Ramos (cell line): ENCODE data around the gene CLIP4.

Source experiments
- in situ Hi-C: fragments of 300-500 bp; cut with MboI; formaldehyde crosslinking; loops from one replicate; pipeline ENCODE4 v1.14.3; 2022; ENCODE audit warnings: low sequenced_read_pairs; ENCODE audit not compliant: unreplicated experiment

The CLIP4 gene

DNA sequence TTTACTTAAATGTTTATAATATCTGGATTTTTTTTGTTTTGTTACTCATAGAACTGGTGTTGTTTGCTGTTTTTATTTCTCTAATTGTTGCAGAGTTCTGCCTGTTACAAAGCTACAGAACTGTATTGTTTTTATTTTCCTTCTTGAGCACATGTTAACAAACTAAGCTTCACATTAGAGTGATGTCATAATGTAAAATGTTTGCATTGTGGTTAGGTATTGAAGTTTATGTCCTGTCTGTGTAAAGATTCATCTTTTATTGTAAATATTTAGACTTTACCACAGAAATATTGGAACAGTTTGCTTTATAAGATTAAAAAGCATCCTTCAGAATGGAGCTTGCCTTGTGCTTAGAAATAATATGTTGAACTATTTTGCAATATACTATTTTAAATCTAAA lies 67.7 kb downstream of the CLIP4 start:
- in situ Hi-C loops, result no loop called here

DNA sequence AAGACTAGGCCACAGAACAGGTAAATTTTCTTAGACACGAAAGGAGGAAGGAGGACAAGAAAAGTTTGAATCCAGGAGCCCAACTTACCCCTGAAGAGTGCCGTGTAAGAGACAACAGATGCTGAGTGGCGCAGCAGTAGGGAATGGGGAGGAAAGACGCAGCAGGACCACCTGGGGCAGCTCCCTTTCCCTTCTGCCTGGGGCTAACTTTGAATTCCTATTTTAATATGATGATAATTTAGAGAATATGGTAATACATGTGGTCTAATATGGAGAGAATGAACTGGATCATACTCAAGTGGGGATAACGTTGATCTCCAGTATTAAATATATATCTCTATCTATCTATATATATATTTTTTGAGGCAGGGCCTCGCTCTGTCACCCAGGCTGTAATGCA lies 69.3 kb downstream of the CLIP4 start:
- in situ Hi-C loops, result no loop called here

DNA sequence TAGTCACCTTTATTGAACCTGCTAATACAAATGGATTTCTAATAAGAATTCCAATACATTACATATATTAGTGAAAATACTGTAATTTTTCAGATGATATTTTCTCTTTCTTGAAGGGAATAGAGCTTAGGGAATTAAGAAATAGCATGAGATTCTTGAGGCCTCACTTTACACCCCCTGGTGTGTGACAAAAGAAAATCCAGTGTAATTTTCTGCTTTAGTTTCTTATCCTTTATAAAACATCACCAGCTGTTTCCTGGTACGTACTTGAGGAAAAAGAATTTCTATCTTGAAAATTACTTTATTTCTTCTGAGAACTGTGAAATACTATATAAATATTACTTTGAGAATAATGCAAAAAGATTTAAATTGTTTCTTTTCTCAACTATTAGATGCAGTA lies 71.6 kb downstream of the CLIP4 start:
- in situ Hi-C loops, result no loop called here

DNA sequence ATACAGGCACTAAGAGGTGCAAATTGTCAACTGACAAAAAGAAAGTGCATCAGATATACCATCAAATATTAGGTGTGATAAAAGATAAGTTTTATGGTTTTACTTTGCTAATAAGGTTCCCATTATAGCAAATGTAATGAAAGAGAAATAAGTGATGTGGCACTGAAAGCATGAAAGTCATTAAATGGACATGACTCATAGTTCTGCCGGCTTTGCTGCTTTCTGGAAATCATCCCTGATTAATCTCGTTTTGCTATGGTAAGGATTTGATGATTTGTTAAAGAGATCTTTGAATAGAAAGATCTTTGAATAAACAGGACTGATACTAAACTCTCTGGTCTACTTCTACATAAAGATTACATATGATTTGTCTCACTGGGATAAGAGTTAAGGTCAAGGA lies 72.7 kb downstream of the CLIP4 start:
- in situ Hi-C loops, result no loop called here

DNA sequence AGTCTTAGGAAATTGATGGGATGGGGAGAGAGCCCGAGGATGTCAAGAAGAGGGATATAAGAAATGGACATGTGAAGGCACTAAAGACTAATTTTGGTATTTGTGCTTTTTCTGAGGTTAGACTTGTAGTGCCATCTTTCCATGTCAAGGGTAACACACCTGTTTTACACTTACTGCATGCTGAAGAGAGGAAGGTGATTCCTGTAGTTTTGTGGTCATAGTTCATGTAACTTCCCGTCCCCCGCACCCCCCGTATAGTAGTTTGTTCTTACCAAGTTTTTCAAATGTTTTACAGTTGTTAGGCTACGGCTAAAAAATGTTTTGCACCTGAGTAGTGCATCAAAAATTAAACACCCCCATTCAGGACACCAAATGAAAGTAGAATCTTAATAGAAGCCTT lies 73.8 kb downstream of the CLIP4 start:
- in situ Hi-C loops, result no loop called here

DNA sequence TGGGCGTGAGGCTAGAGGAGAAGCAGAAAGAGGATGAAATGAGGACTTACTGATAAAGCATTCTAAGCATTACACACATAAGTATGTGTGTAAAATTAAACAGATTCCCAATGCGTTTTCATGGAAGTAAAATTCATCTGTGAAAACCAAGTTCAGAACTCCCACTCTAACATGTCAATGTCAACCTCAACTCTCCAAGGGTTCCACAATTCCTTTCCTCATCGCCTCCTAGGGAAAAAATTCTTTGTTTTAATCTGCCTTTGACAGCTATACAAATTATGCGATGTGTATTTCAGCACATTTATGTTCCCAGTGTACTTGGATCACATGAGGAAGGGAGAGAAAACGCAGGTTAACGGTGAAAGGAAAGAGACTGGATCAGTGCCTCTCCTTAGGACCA lies 76.6 kb downstream of the CLIP4 start:
- in situ Hi-C loops, result loop anchor here (5.0 kb wide), 1 partner anchor 370 kb away; no protein-coding TSS in a partner anchor

DNA sequence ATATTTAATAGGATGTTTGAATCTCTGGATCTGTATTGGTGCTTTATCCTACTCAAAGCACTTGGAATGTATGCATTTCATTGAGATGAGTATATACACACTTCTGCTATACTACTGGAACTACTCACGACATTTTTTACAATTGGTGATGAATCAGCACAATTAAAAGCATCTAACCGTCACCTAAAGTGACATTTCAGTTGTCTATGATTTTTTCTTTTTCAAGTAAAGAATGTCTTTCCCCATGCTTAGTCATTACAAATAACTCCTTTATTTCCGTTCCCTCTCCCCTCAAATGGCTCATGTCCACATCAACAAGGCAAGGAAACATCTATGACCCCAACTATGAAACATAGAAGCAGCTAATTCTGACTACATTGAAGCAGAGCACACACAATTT lies 77.3 kb downstream of the CLIP4 start:
- in situ Hi-C loops, result loop anchor here (5.0 kb wide), 1 partner anchor 370 kb away; no protein-coding TSS in a partner anchor

DNA sequence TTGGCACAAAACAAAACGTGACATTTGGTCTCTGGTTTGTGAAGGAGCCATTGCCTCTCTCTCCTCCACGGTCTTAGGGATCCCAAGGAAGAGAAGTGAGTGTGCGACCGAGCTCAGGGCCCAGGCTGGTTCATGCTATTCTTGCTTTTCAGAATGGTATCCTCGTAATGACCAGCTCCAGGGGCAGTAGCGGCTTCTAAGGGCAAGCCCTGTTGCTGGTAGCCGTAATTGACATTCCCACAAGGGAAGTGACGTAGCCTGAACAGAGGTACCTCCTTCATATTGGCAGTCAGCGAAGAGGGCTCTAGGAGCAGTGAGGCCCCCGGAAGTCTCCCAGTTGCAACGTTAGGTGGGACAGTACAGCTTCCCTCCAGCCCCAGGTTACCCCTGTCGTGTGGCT lies 77.9 kb downstream of the CLIP4 start:
- in situ Hi-C loops, result loop anchor here (5.0 kb wide), 1 partner anchor 371 kb away; no protein-coding TSS in a partner anchor

DNA sequence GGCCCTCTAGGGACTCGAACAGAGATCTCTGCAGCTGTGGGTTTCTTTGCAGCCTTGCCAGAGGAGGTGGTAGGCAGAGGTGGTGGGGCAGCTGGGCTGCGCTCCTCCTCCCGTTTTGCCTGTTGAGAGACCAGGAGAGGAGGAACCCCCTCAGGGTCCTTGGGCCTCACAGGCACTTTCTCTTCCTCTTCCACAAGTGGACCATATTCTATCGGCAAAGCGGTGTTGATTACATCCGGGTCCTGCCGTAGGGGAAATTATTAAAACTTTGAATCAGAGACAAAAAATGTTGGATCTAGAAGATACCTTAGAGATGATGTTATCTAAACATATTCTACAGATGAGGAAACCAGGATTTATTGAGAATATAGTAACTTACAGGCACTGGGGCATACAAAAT lies 78.5 kb downstream of the CLIP4 start:
- in situ Hi-C loops, result loop anchor here (5.0 kb wide), 1 partner anchor 371 kb away; no protein-coding TSS in a partner anchor

DNA sequence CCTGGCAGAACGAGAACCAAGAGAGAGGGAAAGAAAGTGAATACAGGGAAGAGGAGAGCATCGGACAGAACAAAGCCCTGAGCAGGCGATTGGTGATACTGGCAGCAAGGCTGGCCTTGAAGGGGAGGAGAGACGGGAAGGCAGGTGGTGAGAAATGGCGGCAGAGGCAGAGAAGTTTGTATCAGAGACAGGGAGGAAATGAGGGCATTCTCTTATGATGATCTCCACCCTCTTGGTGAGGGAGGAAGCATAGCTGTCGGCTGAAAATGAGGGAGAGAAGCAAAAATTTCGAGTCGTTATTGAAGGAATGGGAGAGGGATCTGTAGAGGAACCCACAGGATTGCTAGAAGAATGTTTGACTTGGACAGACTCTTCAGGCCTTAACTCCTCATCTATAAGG lies 80.6 kb downstream of the CLIP4 start:
- in situ Hi-C loops, result no loop called here

DNA sequence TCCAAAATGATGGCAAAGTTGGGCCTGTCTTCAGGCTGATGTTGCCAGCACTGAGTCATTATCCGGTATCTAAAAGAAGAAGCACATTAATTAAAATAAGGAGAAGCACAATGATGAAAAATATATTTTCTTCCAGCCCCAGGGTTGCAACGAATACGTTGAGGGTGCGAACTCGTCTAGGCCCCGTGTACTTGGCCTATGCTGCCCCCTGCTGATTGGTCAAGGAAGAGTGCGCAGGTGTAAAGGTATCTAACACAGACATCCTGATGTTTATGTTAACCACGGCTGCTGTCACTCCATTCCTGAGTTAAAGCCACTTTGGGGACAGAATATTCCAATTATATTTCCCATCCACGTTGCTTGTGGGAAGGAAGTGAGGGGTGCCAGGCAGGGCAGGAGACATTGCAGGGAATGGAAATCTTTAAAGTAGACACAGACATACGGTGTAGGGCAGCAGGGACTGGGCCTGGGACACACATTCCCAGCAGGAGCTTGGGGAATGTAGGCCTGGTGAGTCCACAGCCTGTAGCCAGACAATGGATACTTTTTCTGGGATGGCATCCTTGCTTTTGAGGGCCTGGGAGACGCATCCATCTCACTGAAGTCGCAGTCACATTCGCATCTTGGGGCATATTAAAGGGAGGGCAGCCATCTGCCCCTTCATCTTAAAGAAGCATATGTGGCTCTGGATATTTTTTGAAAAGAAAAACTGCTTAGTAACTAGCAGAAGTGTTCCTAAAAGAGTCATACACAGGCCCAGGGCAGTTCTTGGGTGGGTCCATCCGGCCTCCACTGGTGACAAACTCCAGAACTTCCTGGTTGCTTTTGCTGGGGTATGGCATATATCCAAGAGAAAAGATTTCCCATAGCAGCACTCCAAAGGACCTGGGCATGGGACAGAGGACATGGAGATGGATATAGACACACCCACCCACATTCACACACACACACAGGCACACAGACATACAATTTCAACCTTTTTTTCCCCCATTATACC lies 81.9 kb downstream of the CLIP4 start:
- in situ Hi-C loops, result no loop called here

DNA sequence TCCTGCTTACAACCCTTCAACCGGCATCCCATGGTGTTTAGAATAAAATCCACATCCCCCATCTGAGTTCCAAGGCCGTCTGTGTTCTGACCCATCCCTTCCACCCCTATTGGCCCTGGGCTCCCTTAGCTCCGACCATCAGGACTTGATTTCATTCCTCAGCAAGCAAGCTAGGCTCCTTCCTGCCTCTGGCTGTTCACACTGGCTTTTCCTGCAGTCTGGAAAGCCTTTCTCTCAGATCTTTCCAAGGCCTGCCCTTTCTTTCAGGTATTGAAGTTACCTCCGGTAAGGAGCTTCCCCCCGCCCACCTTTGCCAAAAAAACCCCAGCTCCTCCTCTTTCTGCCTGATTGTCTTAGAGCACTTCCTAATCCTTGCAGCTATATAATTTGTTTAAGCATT lies 86.8 kb downstream of the CLIP4 start:
- in situ Hi-C loops, result loop anchor here (5.0 to 25.0 kb wide), 2 partner anchors 245 to 615 kb away; no protein-coding TSS in a partner anchor

DNA sequence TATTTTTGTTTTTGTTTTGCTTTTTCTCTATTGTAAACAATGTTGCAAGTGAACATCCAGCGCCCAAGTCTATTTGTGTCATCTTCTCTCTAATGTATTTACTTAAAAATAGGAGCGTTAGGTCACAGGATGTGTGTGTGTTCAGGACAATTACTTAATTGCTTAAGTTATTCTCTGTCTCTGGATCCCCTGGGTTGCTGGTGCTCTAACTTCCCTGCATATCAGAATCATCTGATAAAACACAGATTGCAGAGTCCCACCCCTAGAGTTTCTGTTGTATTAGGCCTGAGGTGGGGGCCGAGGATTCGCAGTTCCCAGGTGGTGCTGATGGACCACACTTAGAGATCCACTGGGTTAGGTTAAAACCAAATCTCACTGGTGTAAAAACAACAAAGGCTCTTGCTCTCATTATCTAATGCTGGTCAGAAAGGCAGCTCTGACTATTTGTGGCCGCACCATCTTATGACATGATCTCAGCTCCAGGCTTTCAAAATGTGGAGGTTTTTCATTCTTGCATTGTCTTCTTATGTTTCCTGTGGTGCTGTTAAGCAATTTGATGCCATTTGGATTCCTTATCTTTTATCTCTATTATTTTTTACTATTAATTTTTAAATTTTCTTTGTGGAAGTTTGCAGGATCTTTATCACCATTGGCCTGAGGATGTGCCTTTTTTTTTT lies 87.7 kb downstream of the CLIP4 start:
- in situ Hi-C loops, result loop anchor here (5.0 to 25.0 kb wide), 2 partner anchors 246 to 616 kb away; no protein-coding TSS in a partner anchor

DNA sequence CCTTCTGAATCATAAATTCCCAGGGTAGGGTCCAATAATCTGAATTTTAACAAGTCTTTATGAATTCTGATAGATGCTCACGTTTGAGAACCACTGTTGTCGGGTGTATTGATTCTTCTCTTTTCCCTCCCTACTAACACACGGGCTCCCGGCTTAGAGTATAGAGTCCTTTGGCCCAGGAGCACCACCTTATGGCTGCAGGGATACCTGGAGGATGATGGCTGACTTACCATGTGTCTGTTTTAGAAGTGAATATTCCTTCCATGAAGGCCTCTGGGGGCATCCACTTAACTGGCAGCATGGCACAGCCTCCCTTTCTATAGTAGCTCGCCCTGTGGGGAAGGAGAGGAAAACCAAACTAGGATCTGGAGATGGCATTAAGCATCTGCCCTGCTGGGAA lies 91.7 kb downstream of the CLIP4 start:
- in situ Hi-C loops, result loop anchor here (25.0 kb wide), 1 partner anchor 620 kb away; no protein-coding TSS in a partner anchor

DNA sequence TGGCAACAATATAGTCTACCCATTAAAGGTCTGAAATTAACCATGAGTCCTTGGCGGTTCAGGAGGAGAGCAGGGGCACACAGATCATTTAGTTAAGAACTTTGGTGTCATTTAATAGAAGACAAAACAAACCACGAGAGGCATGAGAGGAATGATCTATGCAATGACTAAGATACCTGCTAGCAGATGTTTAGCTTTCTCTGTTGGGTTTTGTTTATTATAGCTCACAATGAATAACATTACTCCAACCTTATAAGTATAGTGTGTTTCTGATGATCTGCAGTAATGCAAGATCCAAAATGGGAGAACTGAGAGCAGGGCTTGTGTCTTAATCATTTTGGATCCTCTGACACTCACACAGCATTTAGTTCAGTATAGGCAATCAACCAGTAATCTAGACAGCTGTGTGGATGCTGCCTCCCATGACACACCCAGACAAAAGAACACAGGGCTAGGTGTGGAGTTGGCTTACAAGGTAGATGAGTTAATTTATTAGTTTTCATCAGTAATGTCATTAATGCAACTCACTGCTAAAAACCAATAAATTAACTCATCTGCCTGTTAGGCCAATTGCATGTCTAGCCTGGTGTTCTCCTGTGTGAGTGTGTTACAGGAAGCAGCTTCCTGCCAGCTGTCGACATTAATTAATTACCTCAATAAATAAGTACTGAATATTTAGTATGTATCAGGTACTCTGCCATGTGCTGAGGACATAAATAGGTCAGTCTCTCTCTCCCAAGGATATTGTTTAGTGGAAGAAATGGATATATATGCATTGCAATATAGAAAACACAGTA lies 92.3 kb downstream of the CLIP4 start:
- in situ Hi-C loops, result loop anchor here (25.0 kb wide), 1 partner anchor 620 kb away; no protein-coding TSS in a partner anchor

DNA sequence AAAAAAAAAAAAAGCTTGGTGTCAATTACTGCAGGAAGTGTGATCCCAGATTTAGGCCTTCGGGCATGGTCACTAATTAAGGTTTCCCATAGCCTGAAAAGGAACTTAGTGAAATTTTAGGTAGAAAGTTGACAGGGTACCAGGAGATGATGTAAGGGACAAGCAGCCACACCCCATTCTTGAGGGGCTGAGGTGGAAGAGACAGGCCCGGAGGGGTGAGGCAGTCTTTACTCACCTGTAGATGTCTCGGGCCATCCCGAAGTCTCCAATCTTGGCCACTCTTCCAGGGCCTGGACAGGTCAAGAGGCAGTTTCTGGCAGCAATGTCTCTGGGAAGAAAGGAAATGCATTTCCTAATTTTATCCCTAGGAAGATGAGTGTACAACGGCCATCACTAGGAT lies 94.3 kb downstream of the CLIP4 start:
- in situ Hi-C loops, result loop anchor here (25.0 kb wide), 1 partner anchor 622 kb away; no protein-coding TSS in a partner anchor

DNA sequence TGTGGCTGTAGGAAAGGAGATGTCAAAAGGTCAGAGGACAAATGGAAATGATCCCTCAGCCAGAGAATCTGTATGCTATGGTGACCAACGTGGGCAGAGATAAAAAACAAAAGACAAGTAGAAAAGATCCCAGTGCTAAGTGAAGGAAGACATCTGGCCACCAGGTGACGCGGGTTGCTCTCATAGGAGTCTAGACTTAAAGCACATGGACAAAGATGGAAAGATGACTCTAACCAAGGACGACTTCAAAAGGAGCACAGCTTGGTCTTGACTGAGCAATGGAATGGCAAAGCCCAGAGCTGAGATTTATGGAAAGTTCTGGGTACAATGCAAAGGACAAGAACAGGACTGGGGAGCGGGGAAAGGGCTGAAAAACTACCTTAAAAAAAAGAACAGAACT lies 96.8 kb downstream of the CLIP4 start:
- in situ Hi-C loops, result loop anchor here (25.0 kb wide), 1 partner anchor 625 kb away; no protein-coding TSS in a partner anchor

DNA sequence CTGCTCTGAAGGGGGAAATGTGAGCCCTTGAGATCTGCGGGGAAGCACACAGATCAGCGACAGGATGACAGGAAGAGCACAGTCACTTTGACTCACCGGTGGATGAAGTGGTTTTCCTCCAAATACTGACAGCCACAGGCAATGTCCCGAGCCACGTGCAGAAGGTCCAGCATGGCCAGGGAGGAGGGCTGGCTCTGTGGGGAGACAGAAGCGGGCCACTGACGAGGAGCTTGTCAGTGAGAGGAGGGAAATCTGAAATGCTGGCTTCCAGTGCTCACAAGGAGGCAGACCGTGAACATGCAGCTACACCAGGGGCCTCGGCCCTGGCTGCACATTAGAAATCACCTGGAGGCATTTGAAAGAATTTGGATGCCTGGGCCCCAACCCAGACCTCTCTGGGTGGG lies 98.7 kb downstream of the CLIP4 start:
- in situ Hi-C loops, result loop anchor here (25.0 kb wide), 1 partner anchor 627 kb away; no protein-coding TSS in a partner anchor

DNA sequence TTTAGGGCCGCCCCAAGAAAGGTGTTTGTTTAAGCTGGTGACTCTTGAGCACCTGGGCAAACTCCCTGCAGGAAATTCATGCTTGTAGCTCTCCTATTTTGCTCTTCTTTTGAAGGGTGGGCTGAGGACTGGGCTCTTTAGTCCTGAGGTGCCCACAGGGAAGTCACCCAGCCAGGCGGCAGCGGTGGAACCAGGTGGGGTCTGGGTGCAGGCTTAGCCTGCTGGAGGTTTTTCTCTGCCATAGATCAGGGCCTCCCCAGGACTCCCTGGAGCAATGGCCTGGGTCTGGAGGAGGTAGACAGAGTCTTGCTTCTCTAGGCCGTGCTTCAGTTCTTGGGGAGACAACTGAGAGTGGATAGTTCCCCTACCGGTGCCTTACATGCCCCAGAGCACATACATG lies 99.9 kb downstream of the CLIP4 start:
- in situ Hi-C loops, result loop anchor here (25.0 kb wide), 1 partner anchor 628 kb away; no protein-coding TSS in a partner anchor
